H1 (cell line): ENCODE measurements around the gene KIAA0930.

Experiments used
- EZH2 ChIP-seq: fragments of 200-600 bp; sonication (generic); IDR thresholded peaks from 2 replicates; pipeline ENCODE4 v1.7.1; 2012; ENCODE audit warnings: low read depth, mild to moderate bottlenecking, moderate library complexity, low read length, inconsistent platforms; ENCODE audit not compliant: severe bottlenecking
- POLR2A ChIP-seq, 2 experiments: IDR thresholded peaks; 1 replicate in 1 of 2; 2 replicates in 1 of 2; pipeline ENCODE4 v1.6.1; 2011; ENCODE audit warnings: low read depth in 2 of 2, low read length in 2 of 2, mild to moderate bottlenecking in 2 of 2; ENCODE audit errors: control extremely low read depth in 1 of 2
- POLR2AphosphoS5 ChIP-seq: IDR thresholded peaks from 2 replicates; pipeline ENCODE4 v1.6.1; 2011; ENCODE audit warnings: low read depth, low read length
- RXRA ChIP-seq: IDR thresholded peaks from 2 replicates; pipeline ENCODE4 v1.6.1; 2011; ENCODE audit warnings: low read depth, mild to moderate bottlenecking, low read length, moderate library complexity; ENCODE audit not compliant: insufficient read depth
- SIN3A ChIP-seq, 2 experiments: IDR thresholded peaks in 1 of 2; conservative IDR thresholded peaks in 1 of 2; 2 replicates each; pipeline ENCODE4 v1.6.1; 2011 to 2012; ENCODE audit warnings: low read length in 2 of 2, improper control_type of control experiment in 1 of 2, low read depth in 1 of 2, mild to moderate bottlenecking in 1 of 2
- TAF7 ChIP-seq: optimal IDR thresholded peaks from 2 replicates; pipeline ENCODE3; 2011; ENCODE audit warnings: low read depth, mild to moderate bottlenecking, inconsistent platforms, low read length, moderate library complexity, borderline replicate concordance
- TF ChIP-seq, protein P1 (sequence below), 3 experiments: IDR thresholded peaks; 1 replicate in 2 of 3; 2 replicates in 1 of 3; pipeline versions ENCODE4 v1.5.1 to v1.6.1; 2011; ENCODE audit warnings: low read length in 3 of 3, mild to moderate bottlenecking in 3 of 3, inconsistent platforms in 2 of 3, low read depth in 1 of 3, moderate library complexity in 1 of 3; ENCODE audit not compliant: insufficient read depth in 1 of 3; ENCODE audit errors: control extremely low read depth in 1 of 3
- TF ChIP-seq, protein P2 (sequence below): IDR thresholded peaks from 2 replicates; pipeline ENCODE4 v1.6.1; 2012; ENCODE audit warnings: inconsistent platforms
- TF ChIP-seq, protein P3 (sequence below): IDR thresholded peaks from 2 replicates; pipeline ENCODE4 v1.6.1; 2011; ENCODE audit warnings: low read length, improper control_type of control experiment

DNA sequence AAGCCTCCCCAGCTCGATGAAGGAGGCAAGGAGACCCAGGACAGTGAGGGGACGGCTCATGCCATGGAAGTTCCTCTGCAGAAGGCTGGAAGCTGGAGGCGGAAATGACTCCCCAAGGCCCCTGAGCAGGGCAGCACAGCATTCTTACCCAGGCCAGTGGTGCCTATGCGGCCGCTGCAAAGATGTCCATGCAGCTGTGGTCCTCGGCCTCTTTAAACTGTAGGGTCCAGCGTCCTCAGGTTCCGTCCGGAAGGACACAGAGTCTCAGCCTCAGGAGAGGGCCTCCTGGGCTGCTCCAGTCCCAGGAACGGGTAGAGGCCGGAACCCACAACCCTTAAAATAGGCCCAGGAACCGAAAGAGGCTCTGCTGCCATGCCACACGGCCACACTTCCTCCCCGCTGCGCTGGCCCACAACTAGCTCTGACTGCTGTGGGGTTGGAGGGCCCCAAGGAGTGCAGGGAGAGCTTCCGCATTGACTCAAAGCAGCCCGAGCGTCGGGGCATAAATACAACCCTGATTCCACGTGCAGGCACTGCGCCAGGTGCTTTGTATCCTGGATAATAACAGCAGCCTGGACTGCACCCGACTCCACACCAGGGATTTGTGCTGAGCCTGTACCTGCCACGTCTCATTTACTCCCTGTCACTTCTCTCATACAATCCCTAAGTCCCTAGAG, 5.5 kb downstream of the KIAA0930 start:
- TF ChIP-seq POLR2AphosphoS5, result no peak
- TF ChIP-seq, protein P1, sequence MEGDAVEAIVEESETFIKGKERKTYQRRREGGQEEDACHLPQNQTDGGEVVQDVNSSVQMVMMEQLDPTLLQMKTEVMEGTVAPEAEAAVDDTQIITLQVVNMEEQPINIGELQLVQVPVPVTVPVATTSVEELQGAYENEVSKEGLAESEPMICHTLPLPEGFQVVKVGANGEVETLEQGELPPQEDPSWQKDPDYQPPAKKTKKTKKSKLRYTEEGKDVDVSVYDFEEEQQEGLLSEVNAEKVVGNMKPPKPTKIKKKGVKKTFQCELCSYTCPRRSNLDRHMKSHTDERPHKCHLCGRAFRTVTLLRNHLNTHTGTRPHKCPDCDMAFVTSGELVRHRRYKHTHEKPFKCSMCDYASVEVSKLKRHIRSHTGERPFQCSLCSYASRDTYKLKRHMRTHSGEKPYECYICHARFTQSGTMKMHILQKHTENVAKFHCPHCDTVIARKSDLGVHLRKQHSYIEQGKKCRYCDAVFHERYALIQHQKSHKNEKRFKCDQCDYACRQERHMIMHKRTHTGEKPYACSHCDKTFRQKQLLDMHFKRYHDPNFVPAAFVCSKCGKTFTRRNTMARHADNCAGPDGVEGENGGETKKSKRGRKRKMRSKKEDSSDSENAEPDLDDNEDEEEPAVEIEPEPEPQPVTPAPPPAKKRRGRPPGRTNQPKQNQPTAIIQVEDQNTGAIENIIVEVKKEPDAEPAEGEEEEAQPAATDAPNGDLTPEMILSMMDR (IDR thresholded peaks at IDR 0.05; ENCODE audit: control extremely low read depth in 1 of 3, insufficient read depth in 1 of 3, low read depth in 1 of 3, low read length in 3 of 3), result no peak
- TF ChIP-seq TAF7, result no peak
- TF ChIP-seq POLR2A (IDR thresholded peaks at IDR 0.05; ENCODE audit: control extremely low read depth in 1 of 2, low read depth in 2 of 2, low read length in 2 of 2), result no peak
- TF ChIP-seq, protein P2, sequence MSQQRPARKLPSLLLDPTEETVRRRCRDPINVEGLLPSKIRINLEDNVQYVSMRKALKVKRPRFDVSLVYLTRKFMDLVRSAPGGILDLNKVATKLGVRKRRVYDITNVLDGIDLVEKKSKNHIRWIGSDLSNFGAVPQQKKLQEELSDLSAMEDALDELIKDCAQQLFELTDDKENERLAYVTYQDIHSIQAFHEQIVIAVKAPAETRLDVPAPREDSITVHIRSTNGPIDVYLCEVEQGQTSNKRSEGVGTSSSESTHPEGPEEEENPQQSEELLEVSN, result no peak
- no peak for TF ChIP-seq EZH2
- no peak for TF ChIP-seq SIN3A (conservative IDR thresholded peaks at IDR 0.05 in 1 of 2, IDR thresholded peaks at IDR 0.05 in 1 of 2; ENCODE audit: low read depth in 1 of 2, low read length in 2 of 2)
- TF ChIP-seq, protein P3, sequence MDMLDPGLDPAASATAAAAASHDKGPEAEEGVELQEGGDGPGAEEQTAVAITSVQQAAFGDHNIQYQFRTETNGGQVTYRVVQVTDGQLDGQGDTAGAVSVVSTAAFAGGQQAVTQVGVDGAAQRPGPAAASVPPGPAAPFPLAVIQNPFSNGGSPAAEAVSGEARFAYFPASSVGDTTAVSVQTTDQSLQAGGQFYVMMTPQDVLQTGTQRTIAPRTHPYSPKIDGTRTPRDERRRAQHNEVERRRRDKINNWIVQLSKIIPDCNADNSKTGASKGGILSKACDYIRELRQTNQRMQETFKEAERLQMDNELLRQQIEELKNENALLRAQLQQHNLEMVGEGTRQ, result no peak
- no peak for TF ChIP-seq RXRA
